HepG2 (cell line): ENCODE data around the gene CACNA2D1. TPM values are rescaled to one million over a fixed set of nuclear protein-coding genes. Genes with fewer than 3 reads are reported as not detected.

ENCODE experiments used
- ATAC-seq: fragments of 200-7000 bp; cut with Tn5 transposase; 3 replicates; pipeline ENCODE4 v1.9.1; 2020; ENCODE audit warnings: mild to moderate bottlenecking, moderate library complexity
- BruUV-seq: library from RNA; stranded (reverse); fragments of 400-500 nt; replicated peaks from 2 replicates; lab custom pipeline; 2021; lab: Mats Ljungman, UMichigan
- CTCF ChIA-PET: fragments of 300-600 bp; formaldehyde crosslinking; extraction: SDS; loops from one replicate; lab custom pipeline; 2021; ENCODE audit warnings: low total read pairs, inconsistent platforms, low intra/inter-chr PET ratio; lab: Yijun Ruan, JAX
- POLR2A ChIA-PET: fragments of 350-600 bp; sonication (Branson Sonifier 250); formaldehyde crosslinking; loops from one replicate; lab custom pipeline; 2020; ENCODE audit warnings: antibody characterized with exemption, inconsistent platforms; lab: Yijun Ruan, JAX
- DNase-seq: peaks from one replicate; pipeline ENCODE4 v3.0.0-alpha.2; 2015; ENCODE audit warnings: low spot score
- FAIRE-seq: peaks from 3 replicates; lab custom pipeline; 2011; peaks lifted over from hg19 to GRCh38; lab: Jason Lieb, UNC
- H2AFZ ChIP-seq: one replicate; pipeline ENCODE4 v1.6.1; 2011; ENCODE audit warnings: low read length, inconsistent platforms
- H3K27ac ChIP-seq: fragments of 300-600 bp; 3 replicates; pipeline ENCODE4 v1.8.0; 2011; ENCODE audit warnings: mixed run types, mild to moderate bottlenecking, mixed read lengths, low read length, inconsistent platforms; ENCODE audit not compliant: insufficient read depth; ENCODE audit errors: extremely low read length
- H3K27me3 ChIP-seq, 2 experiments: fragments of 200-600 bp in 1 of 2; 2 replicates in 1 of 2; 3 replicates in 1 of 2; pipeline versions ENCODE4 v1.6.0 to v1.8.0; 2011; ENCODE audit warnings: low read length in 2 of 2, mild to moderate bottlenecking in 2 of 2, moderate library complexity in 2 of 2, inconsistent platforms in 1 of 2; ENCODE audit not compliant: insufficient read depth in 2 of 2, control insufficient read depth in 1 of 2
- H3K36me3 ChIP-seq, 2 experiments: fragments of 200-600 bp in 1 of 2; replicated peaks in 1 of 2; 2 replicates in 1 of 2; 3 replicates in 1 of 2; pipeline versions ENCODE4 v1.5.1 to v1.8.0; 2011; ENCODE audit warnings: low read length in 2 of 2, inconsistent platforms in 1 of 2; ENCODE audit not compliant: insufficient read depth in 2 of 2, control insufficient read depth in 1 of 2
- H3K4me1 ChIP-seq: 2 replicates; pipeline ENCODE4 v1.5.1; 2012; ENCODE audit warnings: low read length, inconsistent platforms; ENCODE audit not compliant: insufficient read depth
- H3K4me2 ChIP-seq: 2 replicates; pipeline ENCODE4 v1.6.0; 2011; ENCODE audit warnings: low read depth, low read length, inconsistent platforms
- H3K4me3 ChIP-seq, 3 experiments: fragments of 200-600 bp in 1 of 3; sonication (generic), shearing (Covaris generic) in 1 of 3; replicated peaks in 1 of 3; 2 replicates each; pipeline ENCODE4 v1.5.1; 2011 to 2016; ENCODE audit warnings: low read length in 3 of 3, inconsistent platforms in 2 of 3, low read depth in 2 of 3, mild to moderate bottlenecking in 2 of 3, control low read depth in 1 of 3, mixed read lengths in 1 of 3; ENCODE audit not compliant: insufficient read depth in 1 of 3
- H3K79me2 ChIP-seq: one replicate; pipeline ENCODE4 v1.6.1; 2011; ENCODE audit warnings: low read length, inconsistent platforms; ENCODE audit not compliant: insufficient read depth
- H3K9ac ChIP-seq: 2 replicates; pipeline ENCODE4 v1.6.0; 2011; ENCODE audit warnings: mild to moderate bottlenecking, low read depth, low read length, inconsistent platforms; ENCODE audit not compliant: insufficient read depth
- H3K9me3 ChIP-seq: 2 replicates; pipeline ENCODE4 v1.5.1; 2012; ENCODE audit warnings: mild to moderate bottlenecking, low read length
- H4K20me1 ChIP-seq: 2 replicates; pipeline ENCODE4 v1.6.0; 2011; ENCODE audit warnings: inconsistent platforms, mild to moderate bottlenecking, low read length, moderate library complexity; ENCODE audit not compliant: insufficient read depth
- DRAP1 ChIP-seq: IDR thresholded peaks from 2 replicates; pipeline ENCODE4 v1.6.1; 2016; ENCODE audit warnings: missing genetic modification reagents, missing compliant biosample characterization
- FOXJ3 ChIP-seq: sonication (generic); formaldehyde crosslinking; IDR thresholded peaks from 2 replicates; pipeline ENCODE4 v1.4.0; 2020; ENCODE audit warnings: missing genetic modification reagents, mild to moderate bottlenecking, borderline replicate concordance
- HNRNPH1 ChIP-seq: fragments of 200-400 bp; formaldehyde crosslinking; optimal IDR thresholded peaks from 2 replicates; pipeline ENCODE3; 2017; ENCODE audit warnings: mild to moderate bottlenecking, low read depth, low read length
- KDM5B ChIP-seq: sonication (generic); formaldehyde crosslinking; IDR thresholded peaks from 2 replicates; pipeline ENCODE4 v1.4.0; 2020; ENCODE audit warnings: missing genetic modification reagents, mild to moderate bottlenecking, borderline replicate concordance
- NFE2L1 ChIP-seq: sonication (generic); formaldehyde crosslinking; IDR thresholded peaks from 2 replicates; pipeline ENCODE4 v1.4.0; 2020; ENCODE audit warnings: missing genetic modification reagents, mild to moderate bottlenecking, borderline replicate concordance
- RFX3 ChIP-seq: IDR thresholded peaks from 2 replicates; pipeline ENCODE4 v1.6.1; 2016; ENCODE audit warnings: missing biosample characterization, missing genetic modification reagents
- SMAD9 ChIP-seq: sonication (generic); formaldehyde crosslinking; IDR thresholded peaks from 2 replicates; pipeline ENCODE4 v1.5.1; 2020; ENCODE audit warnings: mild to moderate bottlenecking, missing genetic modification reagents
- XRCC5 ChIP-seq: fragments of 200-400 bp; formaldehyde crosslinking; optimal IDR thresholded peaks from 2 replicates; pipeline ENCODE3; 2017; ENCODE audit warnings: mild to moderate bottlenecking, low read length
- ZBTB34 ChIP-seq: sonication (generic); formaldehyde crosslinking; IDR thresholded peaks from 2 replicates; pipeline ENCODE4 v1.8.0; 2022; ENCODE audit warnings: mild to moderate bottlenecking, missing genetic modification reagents
- ZBTB38 ChIP-seq: sonication (generic); formaldehyde crosslinking; IDR thresholded peaks from 2 replicates; pipeline ENCODE4 v1.5.1; 2020; ENCODE audit warnings: mild to moderate bottlenecking, missing genetic modification reagents
- ZFAT ChIP-seq: sonication (generic); formaldehyde crosslinking; conservative IDR thresholded peaks from 2 replicates; pipeline ENCODE4 v1.8.1; 2023; ENCODE audit warnings: missing genetic modification reagents, inconsistent platforms
- ZNF510 ChIP-seq: sonication (generic); formaldehyde crosslinking; IDR thresholded peaks from 2 replicates; pipeline ENCODE4 v1.4.0; 2020; ENCODE audit warnings: low read depth, mild to moderate bottlenecking, missing genetic modification reagents
- WGBS: methylation state at CpG from one replicate; pipeline ENCODE4 v1.1.6; 2017; ENCODE audit warnings: low lambda C conversion rate; 5-methylcytosine and 5-hydroxymethylcytosine counted together
- in situ Hi-C: cut with HindIII; loops from 2 replicates; pipeline ENCODE4 v1.10.0; 2017; ENCODE audit warnings: low pct_unique_long_range_greater_than_20kb; ENCODE audit not compliant: extremely low pct_ligation_motif_present
- intact Hi-C: fragments of 100-400 bp; cut with micrococcal nuclease; formaldehyde crosslinking; loops from one replicate; pipeline ENCODE4 v1.10.0; 2022; ENCODE audit not compliant: unreplicated experiment
- polyA plus RNA-seq, 8 experiments: library from polyadenylated mRNA; depleted of rRNA in 3 of 8; stranded (reverse) in 7 of 8; unstranded in 1 of 8; fragments of >200 nt; fragmentation: Illumina TruSeq in 4 of 8; extraction: Trizol in 4 of 8; gene quantifications; 2 replicates each; pipeline versions ENCODE4 v1.2.1 to v1.2.3, GENCODE V29; 2011 to 2016; ENCODE audit warnings: low read depth in 4 of 8, missing spikeins in 1 of 8, mixed read lengths in 1 of 8; ENCODE audit not compliant: insufficient read depth in 1 of 8
- total RNA-seq, 5 experiments: library from RNA; depleted of rRNA; stranded (reverse); fragments of >200 nt; fragmentation: Illumina TruSeq; extraction: Trizol; gene quantifications; 2 replicates each; pipeline ENCODE4 v1.2.3, GENCODE V29; 2016; ENCODE audit warnings: low read depth in 1 of 5

CACNA2D1 gene
- total and polyA plus RNA-seq, 2 of the 13 experiments (the other 11 are each of a cell fraction or from before 2014, with no cell fraction given), result not detected

GRCh38 chr7:82373926-82374635 is 69.5 kb downstream of the CACNA2D1 start:
- ATAC-seq (no peak), DNase-seq (no peak), FAIRE-seq (no peak)
- no TSS peak for BruUV-seq
- POLR2A ChIA-PET, result no interaction called here
- intact Hi-C loops, result no loop called here
- no peak for TF ChIP-seq RFX3
- TF ChIP-seq KDM5B (CRISPR knock-in tag), result no peak
- TF ChIP-seq DRAP1 (CRISPR knock-in tag), result no peak
- no peak for TF ChIP-seq NFE2L1
- no peak for TF ChIP-seq ZFAT (CRISPR knock-in tag)
- TF ChIP-seq HNRNPH1, result no peak
- no peak for TF ChIP-seq FOXJ3 (CRISPR knock-in tag)
- TF ChIP-seq ZBTB38 (CRISPR knock-in tag), result no peak
- no peak for TF ChIP-seq XRCC5
- no peak for TF ChIP-seq SMAD9 (CRISPR knock-in tag)
- TF ChIP-seq ZNF510, result no peak
- no peak for TF ChIP-seq ZBTB34 (CRISPR knock-in tag)
- Histone ChIP-seq H3K4me3 (no peak overlapping the region), H3K27me3 (no peaks in the 10 kb centered on the region), H3K79me2 (no peaks in the 10 kb centered on the region), H3K9ac (no peak overlapping the region), H3K4me2 (no peak overlapping the region), H3K27ac (no peak overlapping the region), H2AFZ (no peak overlapping the region), H3K9me3 (no peaks in the 10 kb centered on the region), H3K4me1 (no peaks in the 10 kb centered on the region), H4K20me1 (no peaks in the 10 kb centered on the region), H3K36me3 (no peaks in the 10 kb centered on the region)
- in situ Hi-C loops, result no loop called here
- WGBS, result 21% methylated on average over 7 of the region's 7 CpGs
- CTCF ChIA-PET, result no interaction called here
